GM12874 (cell line): ENCODE results near the gene TEX10.

Experiments
- CTCF ChIP-seq: IDR thresholded peaks from 2 replicates; pipeline ENCODE4 v1.5.1; 2011; ENCODE audit warnings: low read depth, mild to moderate bottlenecking, control low read depth, low read length, moderate library complexity; ENCODE audit not compliant: insufficient read depth

Gene TEX10

GRCh38 chr9:100267211-100267610 lies 85.5 kb downstream of the TEX10 start:
- no peak for TF ChIP-seq CTCF
